Amniotic stem cell (primary cell): Measurements from ENCODE around the gene TRAPPC12.

Experiments
- DNase-seq: peaks from one replicate; lab custom pipeline; 2025; lab: John Stamatoyannopoulos, UW

Gene TRAPPC12

GRCh38 chr2:3468296-3468988 is 88.9 kb downstream of the TRAPPC12 start:
- no peak for DNase-seq

- DNase-seq, result no peak
These were observed 90.0 kb downstream of the TRAPPC12 start for GRCh38 chr2:3469486-3469885.

GRCh38 chr2:3470166-3470651 is 90.7 kb downstream of the TRAPPC12 start:
- no peak for DNase-seq

GRCh38 chr2:3470856-3471737 is 91.6 kb downstream of the TRAPPC12 start:
- no peak for DNase-seq

DNA sequence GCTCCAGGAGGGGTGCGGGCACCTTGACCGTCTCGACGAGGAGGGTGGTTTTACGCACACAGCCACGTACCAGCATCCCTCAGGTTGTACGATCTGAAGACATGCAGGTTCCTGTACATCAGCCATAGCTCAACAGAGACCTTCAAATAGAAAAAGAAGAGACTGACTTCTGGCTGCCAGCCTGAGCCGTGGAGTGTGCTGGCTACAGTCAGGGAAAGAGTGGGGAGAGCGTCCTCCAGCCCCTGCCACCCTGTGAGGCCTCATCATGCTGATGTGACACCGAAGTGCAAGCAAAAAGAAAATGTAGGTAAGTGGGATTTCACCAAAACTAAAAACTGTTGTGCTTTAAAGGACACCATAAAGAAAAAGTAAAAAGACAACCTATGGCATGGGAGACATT is 92.8 kb downstream of the TRAPPC12 start:
- DNase-seq, result no peak

DNA sequence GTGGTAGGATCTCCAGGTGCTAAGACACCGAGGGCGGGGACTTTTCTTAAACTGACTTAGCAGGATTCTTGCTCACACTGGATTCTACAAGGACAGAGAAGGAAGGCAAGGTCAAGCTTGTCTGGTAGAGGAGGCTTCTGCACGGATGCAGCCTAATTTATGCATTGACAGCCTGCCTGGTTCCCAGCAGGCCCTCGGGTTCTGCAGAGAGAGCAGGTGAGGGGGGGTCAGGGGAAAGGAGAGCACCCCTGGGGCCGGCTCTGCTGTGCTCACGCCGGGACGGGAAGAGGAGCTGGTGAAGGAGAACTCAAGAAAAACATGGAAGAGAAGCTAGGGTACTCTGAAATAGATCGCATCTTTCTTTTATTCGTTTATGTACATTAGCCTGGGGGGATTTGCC is 93.5 kb downstream of the TRAPPC12 start:
- no peak for DNase-seq

GRCh38 chr2:3475771-3476170 is 96.3 kb downstream of the TRAPPC12 start:
- no peak for DNase-seq

DNA sequence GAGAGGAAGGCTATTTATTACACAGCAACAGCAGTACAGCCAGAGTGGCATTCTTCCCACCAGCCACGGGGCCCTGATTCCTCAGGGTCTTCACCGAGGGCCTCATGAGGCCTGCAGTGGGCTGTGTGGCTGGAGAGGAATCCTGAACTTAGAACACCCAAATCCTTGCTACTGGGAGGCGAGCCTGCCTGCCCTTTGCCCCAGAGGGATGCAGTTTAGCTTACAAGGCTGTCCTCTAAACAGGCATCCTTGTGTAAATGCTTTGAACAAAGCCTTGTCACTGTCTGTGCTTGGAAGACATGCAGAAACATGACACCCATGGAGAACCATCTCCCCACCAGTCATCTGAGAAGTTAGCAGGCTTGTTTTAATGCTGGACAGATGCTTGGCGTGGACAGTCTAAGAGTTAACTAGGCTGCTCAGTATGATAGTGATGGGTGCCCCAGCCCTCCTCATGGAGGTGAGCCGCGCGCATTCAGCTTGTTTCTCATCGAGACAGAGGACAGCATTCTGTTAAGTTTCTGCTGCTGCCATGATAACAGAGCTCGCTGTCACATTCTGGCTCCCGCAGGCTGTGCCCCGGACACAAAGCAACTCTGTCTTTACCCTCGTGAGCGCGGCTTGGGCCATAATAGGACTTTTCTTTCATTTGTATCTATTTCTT is 97.0 kb downstream of the TRAPPC12 start:
- DNase-seq, result no peak

DNA sequence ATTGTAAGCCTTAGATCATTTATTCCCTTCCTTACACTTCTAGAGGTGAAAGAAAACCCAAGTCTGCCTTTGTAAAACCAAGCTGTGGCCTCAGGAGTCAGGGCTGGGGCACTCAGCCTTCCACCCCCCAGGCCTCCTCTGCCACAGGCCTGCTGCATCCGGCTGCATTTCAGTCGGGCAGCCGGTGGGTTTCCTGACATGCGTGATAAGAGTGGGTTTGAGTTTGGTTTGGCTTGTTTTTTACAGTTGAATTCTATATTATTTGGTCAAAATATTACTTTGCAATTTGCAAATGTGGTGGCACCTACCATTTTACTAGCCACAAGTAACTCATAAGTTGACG is 97.5 kb downstream of the TRAPPC12 start:
- no peak for DNase-seq

- DNase-seq, result no peak
These were observed 99.4 kb downstream of the TRAPPC12 start for GRCh38 chr2:3478846-3479385.

GRCh38 chr2:3479430-3480320 is 100.2 kb downstream of the TRAPPC12 start:
- no peak for DNase-seq

GRCh38 chr2:3480352-3481010 is 101.0 kb downstream of the TRAPPC12 start:
- DNase-seq, result no peak

GRCh38 chr2:3481011-3481400 is 101.5 kb downstream of the TRAPPC12 start:
- no peak for DNase-seq

GRCh38 chr2:3481736-3482362 is 102.4 kb downstream of the TRAPPC12 start:
- no peak for DNase-seq

DNA sequence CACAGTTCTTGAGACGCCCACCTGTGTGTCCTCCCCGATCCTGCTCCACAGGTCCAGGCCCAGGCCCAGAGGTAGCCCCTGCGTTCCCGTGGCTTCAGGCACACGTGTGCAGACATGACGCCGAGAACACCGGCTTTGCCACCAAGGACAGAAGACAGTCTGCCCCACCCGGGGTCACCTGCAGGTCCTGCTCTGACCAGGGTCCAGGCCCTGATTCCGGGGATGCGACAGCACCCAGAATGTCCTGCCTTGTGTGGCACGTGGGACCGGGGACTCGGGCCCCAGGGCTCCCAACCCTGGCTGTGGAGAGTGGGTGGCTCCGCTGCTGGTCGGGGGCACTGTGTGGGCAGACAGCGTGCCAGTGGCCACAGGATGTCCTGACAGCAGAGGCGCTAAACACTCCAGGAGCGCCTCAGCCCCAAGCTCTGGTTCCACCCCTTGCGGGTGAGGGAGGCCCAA is 102.9 kb downstream of the TRAPPC12 start:
- DNase-seq, result no peak

DNA sequence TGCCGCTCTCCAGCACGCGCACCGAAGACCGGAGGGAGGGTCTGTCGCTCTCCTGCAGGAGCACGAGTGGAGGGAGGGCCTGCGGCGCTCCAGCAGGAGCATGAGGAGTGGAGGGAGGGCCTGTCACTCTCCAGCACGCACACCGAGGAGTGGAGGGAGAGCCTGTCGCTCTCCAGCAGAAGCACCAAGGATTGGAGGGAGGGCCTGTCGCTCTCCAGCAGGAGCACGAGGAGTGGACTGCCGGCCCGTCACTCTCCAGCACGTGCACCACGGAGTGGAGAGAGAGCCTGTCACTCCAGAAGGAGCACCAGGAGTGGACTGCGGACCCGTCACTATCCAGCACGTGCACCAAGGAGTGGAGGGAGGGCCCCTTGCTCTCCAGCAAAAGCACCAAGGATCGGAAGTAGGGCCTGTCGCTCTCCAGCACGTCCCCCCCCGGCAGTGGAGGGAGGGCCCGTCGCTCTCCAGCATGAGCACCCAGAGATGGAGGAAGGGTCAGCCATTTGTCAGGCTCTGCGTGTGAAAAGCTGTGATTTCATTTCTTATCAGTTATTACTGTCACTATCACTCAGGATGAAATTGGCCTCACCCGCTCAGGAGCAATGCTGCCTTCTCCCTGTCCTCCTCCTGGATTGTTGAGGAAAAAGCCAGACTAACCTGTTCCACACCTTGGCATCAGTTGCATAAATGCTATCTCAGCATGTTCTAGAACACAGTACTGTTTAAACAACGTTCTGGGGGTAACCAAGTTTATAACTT is 103.9 kb downstream of the TRAPPC12 start:
- DNase-seq, result no peak

DNA sequence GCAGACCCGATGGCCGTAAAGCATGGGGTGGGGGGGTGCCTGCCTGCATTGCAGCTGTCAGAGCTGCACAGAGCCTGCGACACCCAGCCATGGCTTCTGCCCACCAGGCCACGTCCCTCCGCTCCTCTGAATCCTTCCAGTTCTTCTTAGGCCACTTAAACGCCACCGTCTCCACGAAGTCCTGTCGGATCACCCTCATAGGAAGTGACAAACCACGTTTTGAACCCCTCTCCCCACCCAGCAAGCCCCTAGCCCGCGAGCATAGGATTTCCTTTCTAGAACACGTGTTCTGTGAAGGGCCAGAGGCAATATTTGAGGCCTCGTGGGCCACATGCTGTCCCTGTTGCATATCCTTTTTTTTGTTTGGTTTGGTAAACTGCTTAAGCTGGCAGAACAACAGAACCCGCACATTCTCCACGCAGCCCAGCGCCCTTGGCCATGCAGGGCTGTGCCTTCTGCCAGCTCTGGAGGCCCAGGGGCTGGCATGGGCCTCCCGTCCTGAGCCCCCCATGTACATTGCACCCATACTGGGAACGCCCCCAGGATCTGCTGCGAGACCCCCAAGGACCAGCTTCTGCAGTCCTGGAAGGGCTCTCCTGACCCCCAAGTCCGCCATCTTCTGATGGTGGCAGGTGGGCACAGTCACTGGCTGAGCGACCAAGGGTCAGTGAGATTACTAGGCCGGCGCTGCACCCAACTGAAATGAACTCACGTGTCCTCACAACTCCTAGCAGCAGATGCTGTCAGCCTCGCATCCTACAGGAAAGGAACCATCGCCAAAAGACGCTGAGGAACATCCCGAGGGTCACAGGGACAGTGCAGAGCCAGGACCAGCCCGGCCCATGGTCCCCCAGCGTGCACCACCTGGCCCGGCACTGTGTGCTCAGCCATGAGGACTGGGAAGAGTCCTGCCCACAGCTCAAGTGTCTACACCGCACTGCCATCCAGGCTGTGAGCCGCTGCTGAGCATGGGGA is 104.8 kb downstream of the TRAPPC12 start:
- DNase-seq, result no peak

GRCh38 chr2:3485166-3485565 is 105.7 kb downstream of the TRAPPC12 start:
- no peak for DNase-seq
